Measurements from ENCODE around the gene LDLRAD2. TPM values are rescaled to one million over a fixed set of nuclear protein-coding genes. Genes with fewer than 3 reads are reported as not detected.

The LDLRAD2 gene
- total RNA-seq, 1 donor from 2014 or later = not detected

GRCh38 chr1:21868941-21869454 lies 56.9 kb downstream of the LDLRAD2 start:
- DNase-seq = no peak
- H3K4me3 ChIP-seq = no peak overlapping the region
- peaks cover 26% of the 10 kb centered on the region for H3K4me1 ChIP-seq
- H3K9me3 ChIP-seq (replicated peaks) = no peaks in the 10 kb centered on the region
- intact Hi-C loops (cut with micrococcal nuclease) = no loop called here
- TF ChIP-seq, protein P1, sequence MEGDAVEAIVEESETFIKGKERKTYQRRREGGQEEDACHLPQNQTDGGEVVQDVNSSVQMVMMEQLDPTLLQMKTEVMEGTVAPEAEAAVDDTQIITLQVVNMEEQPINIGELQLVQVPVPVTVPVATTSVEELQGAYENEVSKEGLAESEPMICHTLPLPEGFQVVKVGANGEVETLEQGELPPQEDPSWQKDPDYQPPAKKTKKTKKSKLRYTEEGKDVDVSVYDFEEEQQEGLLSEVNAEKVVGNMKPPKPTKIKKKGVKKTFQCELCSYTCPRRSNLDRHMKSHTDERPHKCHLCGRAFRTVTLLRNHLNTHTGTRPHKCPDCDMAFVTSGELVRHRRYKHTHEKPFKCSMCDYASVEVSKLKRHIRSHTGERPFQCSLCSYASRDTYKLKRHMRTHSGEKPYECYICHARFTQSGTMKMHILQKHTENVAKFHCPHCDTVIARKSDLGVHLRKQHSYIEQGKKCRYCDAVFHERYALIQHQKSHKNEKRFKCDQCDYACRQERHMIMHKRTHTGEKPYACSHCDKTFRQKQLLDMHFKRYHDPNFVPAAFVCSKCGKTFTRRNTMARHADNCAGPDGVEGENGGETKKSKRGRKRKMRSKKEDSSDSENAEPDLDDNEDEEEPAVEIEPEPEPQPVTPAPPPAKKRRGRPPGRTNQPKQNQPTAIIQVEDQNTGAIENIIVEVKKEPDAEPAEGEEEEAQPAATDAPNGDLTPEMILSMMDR (IDR thresholded peaks at IDR 0.05; ENCODE audit: borderline replicate concordance) = no peak
- H3K27me3 ChIP-seq (ENCODE audit: low read depth) = no peaks in the 10 kb centered on the region
- H3K36me3 ChIP-seq = peaks cover 89% of the 10 kb centered on the region
- peak overlapping the region; percentile 62 for H3K27ac ChIP-seq (replicated peaks)

GRCh38 chr1:21869620-21870121 lies 57.6 kb downstream of the LDLRAD2 start:
- Histone ChIP-seq H3K4me1 (peaks cover 26% of the 10 kb centered on the region), H3K27me3 (ENCODE audit: low read depth) (no peaks in the 10 kb centered on the region), H3K36me3 (peaks cover 89% of the 10 kb centered on the region), H3K27ac (replicated peaks) (peak overlapping the region; percentile 62), H3K4me3 (no peak overlapping the region), H3K9me3 (replicated peaks) (no peaks in the 10 kb centered on the region)
- peak; percentile 79 for DNase-seq
- intact Hi-C loops (cut with micrococcal nuclease) = no loop called here
- TF ChIP-seq, protein P1 (IDR thresholded peaks at IDR 0.05; ENCODE audit: borderline replicate concordance) = no peak

- Histone ChIP-seq H3K36me3 (peaks cover 89% of the 10 kb centered on the region), H3K9me3 (replicated peaks) (no peaks in the 10 kb centered on the region), H3K27me3 (ENCODE audit: low read depth) (no peaks in the 10 kb centered on the region), H3K4me3 (no peak overlapping the region), H3K27ac (replicated peaks) (peak overlapping the region; percentile 62), H3K4me1 (peaks cover 32% of the 10 kb centered on the region)
- no peak for DNase-seq
- TF ChIP-seq, protein P1 (IDR thresholded peaks at IDR 0.05; ENCODE audit: borderline replicate concordance) = no peak
- intact Hi-C loops (cut with micrococcal nuclease) = no loop called here
These were observed 58.5 kb downstream of the LDLRAD2 start for GRCh38 chr1:21870611-21871010.

- TF ChIP-seq, protein P1 (IDR thresholded peaks at IDR 0.05; ENCODE audit: borderline replicate concordance) = no peak
- no peaks in the 10 kb centered on the region for H3K27me3 ChIP-seq (ENCODE audit: low read depth)
- peaks cover 91% of the 10 kb centered on the region for H3K36me3 ChIP-seq
- peak overlapping the region; percentile 16 for H3K27ac ChIP-seq (replicated peaks)
- no peaks in the 10 kb centered on the region for H3K9me3 ChIP-seq (replicated peaks)
- peaks cover 35% of the 10 kb centered on the region for H3K4me1 ChIP-seq
- intact Hi-C loops (cut with micrococcal nuclease) = no loop called here
- no peak overlapping the region for H3K4me3 ChIP-seq
- DNase-seq = no peak
These were observed 59.9 kb downstream of the LDLRAD2 start for GRCh38 chr1:21871943-21872342.

- no peak overlapping the region for H3K4me3 ChIP-seq
- peaks cover 92% of the 10 kb centered on the region for H3K36me3 ChIP-seq
- peaks cover 35% of the 10 kb centered on the region for H3K4me1 ChIP-seq
- H3K27me3 ChIP-seq (ENCODE audit: low read depth) = no peaks in the 10 kb centered on the region
- intact Hi-C loops (cut with micrococcal nuclease) = no loop called here
- H3K27ac ChIP-seq (replicated peaks) = peak overlapping the region; percentile 16
- DNase-seq = no peak
- no peaks in the 10 kb centered on the region for H3K9me3 ChIP-seq (replicated peaks)
- TF ChIP-seq, protein P1 (IDR thresholded peaks at IDR 0.05; ENCODE audit: borderline replicate concordance) = no peak
These were observed 60.5 kb downstream of the LDLRAD2 start for GRCh38 chr1:21872445-21873079.

Data from left ventricle myocardium inferior (tissue), 1 donor.